Stimulated activated CD4-positive, alpha-beta T cell treated with anti-CD3 and anti-CD28 coated beads, TNF-alpha, amount 100 ng/mL, for 48 hours (primary cell): ENCODE measurements around the gene GPC6.

Source experiments
- DNase-seq, 3 donors: peaks; one replicate each; pipeline ENCODE4 v3.0.0-alpha.2; 2020; ENCODE audit warnings: low read depth in 3 of 3

GPC6 gene

DNA sequence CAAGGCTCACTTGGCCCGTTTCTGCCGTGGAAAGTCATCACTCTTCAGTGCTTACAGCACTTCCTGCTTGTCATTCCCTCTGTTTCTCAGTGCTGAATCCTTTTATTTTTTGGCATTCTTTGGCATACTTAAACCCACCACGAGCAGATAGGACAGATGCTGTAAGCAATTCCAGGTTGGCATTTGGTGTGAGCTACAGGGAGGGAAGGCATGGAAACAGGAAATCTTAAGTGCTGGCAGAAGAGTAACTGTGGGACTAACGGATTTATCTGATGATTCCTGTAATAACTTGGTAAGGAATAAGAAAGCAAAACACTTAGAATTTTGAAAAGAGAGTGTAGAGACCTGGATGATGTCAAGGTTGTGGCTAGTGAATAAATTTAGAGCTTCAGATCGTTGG, 273.4 kb downstream of the GPC6 start:
- no peak for DNase-seq

DNA sequence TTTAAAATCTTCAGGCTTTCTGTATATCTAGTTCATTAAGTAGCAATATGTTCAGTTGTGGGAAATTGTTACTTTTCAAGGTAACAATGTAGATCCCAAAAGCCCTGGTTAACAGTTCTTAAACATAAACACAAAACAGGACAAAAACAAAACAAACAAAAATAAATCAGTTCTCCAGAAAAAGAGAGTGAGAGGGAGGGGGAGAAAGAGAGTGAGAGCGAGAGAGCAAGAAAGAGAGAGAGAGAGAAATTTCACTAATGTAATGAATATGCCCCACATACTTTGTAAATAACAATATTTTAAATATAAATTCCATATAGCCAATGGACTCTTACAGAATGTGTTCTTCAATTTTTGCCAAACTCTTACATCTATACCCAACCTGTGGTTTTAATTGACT, 275.5 kb downstream of the GPC6 start:
- no peak for DNase-seq

DNA sequence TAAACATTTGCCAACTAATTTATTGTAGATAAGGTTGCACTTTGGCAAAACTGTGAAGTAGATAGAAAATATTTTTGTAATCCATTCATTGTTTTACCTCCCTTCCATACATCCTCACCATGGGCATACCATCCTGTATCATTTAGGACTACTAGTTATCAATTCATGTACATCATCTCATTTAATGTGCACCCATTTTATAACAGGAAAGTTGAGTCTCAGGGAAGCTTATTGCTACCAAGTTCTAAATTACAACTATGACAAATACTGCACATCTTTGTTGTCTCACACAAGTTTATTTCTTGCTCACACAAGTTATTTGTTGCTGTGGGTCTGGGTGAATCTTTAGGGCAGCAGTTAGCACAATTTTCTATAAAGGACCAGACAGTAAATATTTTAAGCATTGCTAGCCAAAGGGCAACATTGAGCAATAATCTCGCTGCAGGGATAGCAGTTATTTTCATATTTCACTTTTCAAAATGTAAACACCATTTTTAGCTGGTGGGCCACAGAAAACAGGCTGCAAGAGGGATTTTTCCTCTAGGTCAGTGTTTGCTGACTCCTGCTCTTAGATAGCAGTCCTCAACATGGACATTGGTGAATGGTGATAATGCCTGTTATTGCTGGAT, 276.5 kb downstream of the GPC6 start:
- DNase-seq: no peak

DNA sequence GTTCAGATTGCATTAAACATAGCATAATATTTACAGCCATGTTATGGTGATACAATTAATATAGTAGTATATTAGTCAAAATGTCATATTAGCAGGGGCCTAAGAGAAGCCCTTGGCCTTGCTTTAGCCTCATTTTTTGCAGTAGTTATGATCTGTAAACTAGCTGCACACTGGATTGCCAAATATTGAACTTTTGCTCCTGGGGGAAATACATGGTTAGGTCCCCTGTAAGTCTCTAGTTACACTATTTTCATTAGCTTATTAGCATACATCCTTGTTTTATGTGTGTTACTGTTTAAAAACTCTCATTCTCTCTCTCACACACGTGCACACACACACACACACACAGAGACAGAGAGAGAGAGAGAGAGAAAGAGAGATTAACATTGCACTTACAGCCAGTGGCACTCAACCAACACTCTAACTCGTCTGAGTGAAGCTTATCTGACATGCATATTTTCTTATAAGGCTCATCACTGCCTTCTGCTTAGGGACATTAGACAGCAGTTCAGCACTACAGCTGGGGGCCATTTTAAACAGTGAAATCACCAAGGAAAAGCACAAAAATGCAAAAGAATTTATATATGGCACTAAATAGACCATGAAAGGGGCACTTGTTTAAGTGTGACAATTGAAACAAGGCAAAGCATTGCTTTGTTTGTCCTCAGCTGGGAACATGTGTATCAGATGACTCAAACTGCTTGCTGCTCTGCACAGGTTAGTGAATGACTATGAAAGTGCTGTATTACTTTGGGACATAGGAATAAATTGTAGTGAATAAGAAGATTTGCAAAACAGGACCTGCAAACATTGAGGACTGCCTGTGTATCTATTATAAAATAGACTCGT, 278.7 kb downstream of the GPC6 start:
- no peak for DNase-seq

DNA sequence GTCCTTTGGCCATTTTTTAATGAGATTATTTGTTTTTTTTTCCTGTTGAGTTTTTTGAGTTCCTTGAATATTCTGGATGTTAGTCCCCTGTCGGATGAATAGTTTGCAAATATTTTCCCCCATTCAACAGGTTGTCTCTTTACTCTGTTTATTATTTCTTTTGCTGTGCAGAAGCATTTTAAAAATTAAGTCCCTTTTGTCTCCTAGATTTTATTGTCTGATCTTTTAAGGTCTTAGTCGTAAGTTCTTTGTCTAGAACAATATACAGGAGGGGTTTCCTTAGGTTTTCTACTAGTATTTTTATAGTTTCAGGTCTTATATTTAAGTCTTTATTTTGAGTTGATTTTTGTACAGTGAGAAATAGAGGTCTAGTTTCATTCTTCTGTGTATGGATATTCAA, 284.4 kb downstream of the GPC6 start:
- no peak for DNase-seq

DNA sequence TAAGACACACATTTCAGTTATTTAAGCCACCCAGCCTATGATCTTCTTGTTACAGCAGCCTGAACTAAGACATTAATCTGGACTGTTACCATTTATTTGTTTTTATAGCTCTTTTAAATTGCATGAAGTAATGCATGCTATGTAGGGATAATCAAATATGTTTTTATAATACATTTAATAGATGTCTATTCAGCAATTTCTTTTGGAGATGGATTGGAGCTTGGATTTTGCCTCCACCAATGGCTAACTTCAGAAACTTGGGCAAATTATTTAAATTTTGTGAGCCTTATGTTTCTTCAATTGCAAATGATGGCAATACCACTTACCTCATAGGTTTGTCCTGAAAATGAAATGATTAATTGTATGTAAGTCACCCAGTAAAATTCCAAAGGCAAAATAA, 288.7 kb downstream of the GPC6 start:
- DNase-seq: no peak

DNA sequence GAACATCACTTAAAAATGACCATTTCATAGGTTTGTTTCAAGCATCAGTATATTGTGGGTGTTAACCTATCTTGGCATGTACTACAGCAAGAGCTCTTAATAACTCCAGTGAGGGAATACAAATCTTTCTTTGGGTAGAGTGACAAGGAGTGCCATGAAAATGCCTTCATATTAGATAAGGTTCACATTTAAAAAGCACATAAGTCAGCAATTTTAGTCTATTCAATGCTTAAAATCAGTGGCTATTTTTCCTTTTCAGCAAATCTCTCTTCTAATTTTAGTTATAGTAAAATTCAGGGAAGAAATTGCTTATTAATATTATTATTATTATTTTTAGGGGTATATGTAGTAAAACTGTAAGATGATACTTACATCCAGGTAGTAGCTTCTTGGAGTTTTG, 291.1 kb downstream of the GPC6 start:
- DNase-seq: no peak

DNA sequence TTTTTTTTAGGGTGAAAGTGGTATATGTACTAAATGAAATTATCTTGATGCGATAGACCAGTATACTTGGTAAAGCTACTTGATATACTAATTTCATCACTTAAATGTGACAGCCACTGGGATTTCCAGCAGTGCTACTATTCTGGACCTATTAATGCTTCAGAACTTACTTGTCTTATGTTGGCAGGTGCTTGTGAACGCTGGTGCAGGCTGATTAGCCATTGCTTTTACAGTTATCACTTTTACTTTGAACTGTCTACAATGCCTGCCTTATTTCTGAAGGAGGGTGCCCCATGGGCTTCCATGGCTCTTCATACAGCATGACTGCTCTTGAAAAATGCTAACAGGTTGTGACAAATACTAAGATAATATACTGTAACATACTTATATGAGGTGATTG, 294.7 kb downstream of the GPC6 start:
- DNase-seq: no peak

DNA sequence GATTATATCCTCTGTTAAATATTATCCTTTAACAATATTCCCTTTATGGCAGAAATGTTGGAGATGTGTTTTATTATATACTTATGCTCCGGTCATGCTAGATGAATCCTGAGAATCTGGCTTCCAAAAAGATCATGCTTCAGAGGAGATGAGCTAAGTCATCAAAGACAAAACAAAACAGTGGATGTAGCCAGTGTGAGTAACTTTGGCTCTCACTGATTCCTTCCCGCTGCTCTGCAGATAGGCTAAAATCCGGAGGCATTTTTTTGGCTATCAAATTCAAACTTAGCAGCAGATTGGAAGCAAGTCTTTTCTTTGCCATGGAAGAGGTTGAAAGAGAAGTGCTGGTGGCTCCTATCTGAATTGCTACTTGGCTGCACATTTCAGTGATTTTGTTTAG, 295.9 kb downstream of the GPC6 start:
- DNase-seq: no peak

DNA sequence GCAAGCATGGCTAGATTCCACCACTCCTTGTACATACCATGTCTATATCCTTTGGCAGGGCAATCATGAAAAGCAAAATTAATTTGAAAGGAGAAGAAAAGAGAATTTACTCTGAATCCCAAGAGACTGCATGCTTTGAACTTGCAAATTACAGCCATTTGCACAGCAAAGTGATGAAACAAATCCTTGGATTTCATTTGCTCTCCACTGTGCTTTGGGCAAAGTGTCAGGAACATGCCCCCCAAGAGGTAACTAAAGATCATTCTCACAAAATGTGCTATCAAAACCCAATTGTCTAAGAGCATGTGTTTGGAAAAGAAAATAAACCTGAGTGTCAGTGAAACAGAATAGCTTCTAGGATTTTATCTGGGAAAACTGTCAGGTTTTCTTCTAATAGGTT, 298.5 kb downstream of the GPC6 start:
- DNase-seq: no peak

DNA sequence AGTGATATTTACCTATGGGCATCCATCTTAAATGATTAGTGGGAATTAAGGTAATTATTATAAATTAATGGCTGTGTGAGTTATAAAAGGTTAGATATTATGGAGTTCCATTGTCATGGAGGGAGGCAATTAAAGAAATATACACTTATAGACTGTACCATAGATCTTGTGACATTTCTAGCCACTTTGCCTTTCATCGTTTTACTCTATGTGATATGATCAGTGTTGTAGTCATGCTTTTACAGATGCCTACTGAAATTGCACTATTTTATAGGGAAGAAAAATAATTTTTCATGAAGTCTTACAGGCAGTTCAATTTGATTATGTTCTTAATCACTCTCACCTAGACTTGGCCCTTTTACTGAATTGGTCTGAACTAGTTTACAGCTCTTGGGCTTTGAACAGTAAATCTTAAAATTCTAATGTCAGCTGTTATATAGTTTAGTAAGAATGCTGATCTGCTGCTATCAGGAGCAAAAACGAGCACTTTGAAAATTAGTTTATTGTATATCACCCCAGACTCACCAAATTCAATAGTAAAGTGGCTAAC, 301.2 kb downstream of the GPC6 start:
- DNase-seq: no peak

DNA sequence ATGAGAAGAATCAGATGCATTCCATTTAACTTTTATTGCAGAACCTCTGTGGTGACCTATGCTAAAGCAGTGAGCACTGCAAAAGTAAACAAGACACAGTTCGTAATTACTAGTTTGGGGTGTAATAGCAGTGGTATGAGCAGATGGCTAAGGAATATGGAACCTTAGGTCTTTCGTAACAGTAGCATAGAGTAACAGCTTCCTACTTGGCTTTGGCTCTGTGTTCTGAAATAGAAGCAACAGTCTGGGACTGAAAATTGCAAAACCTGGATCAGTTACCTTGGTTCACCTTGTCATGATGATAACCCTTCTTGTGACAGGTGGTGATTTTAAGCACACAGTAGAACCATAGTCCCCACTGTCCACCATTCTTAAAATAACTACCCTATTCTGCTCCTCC, 303.4 kb downstream of the GPC6 start:
- DNase-seq: no peak

DNA sequence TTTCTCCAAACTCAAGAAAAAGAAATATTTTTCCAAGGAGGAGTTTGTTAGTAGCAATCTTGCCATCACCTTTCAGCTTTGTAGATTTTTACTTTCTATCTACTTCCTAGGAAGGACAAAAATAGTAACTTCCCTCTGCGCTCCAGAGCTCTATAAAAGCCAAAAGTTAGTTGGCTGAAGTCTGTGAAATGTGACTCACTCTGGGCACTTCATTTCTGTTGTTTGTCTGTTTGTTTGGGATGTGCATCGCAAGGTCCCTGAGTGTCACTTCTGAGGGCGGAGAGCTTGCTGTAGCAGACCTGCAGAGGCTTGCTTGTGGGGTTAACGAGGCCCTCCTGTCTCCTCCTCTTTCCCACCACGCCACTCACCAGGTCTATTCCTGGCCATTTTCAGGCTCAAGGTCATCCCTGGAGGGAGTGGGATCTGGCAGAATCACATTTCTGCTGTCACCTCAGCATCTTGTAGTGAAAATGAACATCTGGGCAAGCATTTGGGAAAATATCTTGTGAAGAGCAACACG, 307.6 kb downstream of the GPC6 start:
- DNase-seq: no peak

DNA sequence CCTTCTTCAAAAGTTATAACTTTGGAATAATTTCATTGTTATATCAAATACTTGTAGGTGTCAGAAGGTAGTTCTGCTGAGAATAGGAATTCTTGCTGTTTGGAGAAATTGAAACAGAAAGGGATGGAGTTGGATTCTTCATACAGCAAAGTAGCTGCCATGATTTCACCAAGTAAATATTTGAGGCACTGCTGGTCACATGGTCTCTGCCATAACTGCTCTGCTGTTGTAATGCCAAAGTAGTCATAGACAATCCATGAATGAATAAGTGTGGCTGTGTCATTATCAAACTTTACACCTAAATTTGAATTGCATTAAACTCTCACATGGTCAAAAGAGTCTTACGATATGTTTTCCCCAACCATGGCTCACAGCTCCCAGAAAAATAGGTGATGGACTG, 308.6 kb downstream of the GPC6 start:
- no peak for DNase-seq

DNA sequence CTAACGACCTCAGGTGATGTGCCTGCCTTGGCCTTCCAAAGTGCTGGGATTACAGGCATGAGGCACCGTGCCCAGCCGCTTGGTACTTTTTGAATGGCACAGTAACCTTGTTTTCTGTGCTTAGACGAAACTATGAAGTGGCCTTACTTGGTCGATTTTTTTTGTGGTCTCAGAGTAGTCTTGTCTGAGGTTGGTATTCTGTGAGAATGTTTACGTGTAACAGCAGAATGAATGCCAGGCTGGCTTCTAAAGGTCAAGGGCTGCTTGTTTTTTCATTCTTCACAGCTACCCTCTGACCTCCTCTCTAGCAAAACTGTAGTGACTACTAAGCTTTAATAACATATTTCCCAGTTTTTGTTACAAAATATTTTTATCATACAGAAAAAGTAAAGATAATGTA, 313.3 kb downstream of the GPC6 start:
- no peak for DNase-seq

DNA sequence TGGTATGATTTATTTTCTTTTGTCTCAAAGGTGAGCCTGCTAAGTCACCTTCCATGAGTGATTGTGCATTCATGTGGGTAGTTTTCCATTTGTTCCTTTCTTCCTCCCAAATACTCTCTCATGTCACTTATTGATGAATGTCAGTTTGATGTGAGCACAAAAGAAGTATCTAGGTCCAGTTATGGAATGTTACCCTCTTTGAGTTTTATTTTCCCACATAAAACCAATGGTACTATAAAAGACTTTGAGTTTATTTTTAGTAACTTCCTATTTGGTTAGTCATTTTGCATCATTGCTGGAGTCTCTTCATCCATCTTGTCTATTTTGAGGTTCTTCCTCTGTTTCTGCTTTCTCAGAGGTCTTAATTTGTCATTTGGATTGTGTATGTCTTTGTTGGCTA, 321.3 kb downstream of the GPC6 start:
- DNase-seq: no peak

DNA sequence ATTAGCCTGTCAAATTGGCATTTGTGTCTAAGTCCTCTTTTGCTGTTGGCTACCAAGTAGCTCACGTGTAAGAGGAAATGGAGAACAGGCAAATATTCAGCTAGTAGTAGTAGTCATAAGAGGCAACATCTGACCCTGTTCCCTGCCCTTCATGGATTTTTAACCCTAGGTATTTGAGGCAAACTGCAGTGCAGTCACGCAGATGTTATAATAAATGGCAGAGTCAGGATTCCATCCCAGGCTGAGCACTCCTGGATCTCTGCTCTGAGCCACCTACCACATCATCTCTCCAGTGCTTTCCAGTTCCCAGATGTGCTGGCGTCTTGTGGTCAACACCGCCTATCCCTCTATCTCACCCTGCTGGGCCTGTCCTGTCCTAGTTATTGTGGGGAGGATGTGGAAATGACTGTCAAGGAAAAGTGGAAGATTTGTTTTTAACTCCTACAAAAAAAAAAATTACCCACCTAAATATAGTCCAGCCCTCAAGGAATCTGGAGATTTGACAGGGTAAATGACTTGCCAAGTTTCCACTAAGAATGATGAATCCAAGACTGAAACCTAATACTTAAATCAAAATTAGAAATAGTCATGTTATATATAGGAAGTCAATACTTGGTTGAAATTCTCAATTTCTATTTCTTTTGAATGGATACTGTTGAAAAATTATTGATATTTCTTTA, 322.9 kb downstream of the GPC6 start:
- DNase-seq: no peak

DNA sequence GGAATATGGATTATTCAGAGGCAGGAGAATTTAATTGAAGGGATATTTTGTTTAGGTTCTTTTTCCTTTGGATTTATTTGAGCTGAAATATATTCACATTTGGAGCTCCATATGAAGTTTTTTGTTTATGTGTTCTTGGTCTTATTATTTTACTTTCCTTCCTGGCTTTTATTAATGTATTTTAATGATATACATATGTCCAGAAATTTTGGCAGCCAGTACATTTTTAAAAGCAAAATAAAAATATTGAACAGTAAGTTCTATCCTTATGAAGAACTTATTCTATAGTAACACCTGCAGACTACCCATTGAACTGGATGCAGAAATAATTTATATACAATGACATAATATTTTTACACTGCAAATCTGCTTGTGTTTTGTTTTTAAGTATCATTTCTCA, 323.6 kb downstream of the GPC6 start:
- DNase-seq: no peak

DNA sequence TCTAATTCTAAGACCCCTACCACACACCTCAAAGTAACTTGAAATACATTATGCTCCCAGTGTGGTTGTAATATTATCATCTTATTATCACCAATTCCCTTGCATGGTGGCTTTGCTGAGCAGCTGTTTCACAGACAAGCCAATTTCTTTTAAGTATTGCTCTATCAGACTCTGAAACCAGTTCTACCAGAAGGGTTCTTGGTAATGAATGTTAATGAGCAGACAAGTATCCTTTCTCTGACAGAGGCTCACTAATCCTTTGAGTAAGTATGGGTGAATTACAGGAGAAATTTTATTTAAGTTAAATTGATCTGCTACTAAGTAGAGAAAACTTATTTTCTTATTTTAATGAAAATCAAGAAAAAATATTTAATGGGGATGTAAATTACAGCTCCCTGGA, 326.0 kb downstream of the GPC6 start:
- DNase-seq: no peak

DNA sequence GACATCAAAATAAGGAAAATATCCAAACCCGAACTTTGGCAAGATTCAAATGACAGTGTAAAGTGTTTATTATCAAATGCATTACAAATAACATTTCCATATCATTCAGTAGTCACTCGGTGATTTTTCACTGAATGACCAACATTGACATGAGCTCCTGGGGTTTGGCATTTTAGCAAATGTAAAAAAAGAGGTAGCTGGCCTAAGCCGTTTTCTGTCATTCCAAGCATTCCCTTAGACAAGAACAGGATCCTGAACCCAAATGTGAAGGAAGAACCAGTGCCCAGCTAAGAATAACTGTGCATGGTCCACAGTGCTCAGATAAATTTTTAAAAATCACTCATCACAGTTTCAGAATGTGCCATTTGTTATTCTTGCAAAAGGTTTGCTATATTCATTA, 327.9 kb downstream of the GPC6 start:
- no peak for DNase-seq

DNA sequence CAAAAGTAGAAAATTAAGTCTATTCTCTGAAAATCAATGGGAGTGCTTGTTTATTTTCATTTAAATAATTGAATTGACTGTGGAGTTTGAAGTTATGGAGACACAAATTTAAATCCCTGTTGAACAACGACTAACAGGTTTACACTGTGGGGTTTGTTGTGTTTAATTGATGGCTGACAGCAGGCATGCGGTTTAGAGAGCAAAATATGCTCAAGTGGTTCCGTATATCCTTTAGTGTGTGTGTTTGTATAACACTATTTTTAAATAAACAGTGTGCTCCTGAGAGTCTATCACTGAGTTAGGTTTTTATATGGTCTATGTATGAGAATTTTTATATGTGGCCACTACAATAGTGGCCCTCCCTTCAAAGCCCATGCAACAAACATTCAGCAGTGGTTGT, 332.0 kb downstream of the GPC6 start:
- no peak for DNase-seq

DNA sequence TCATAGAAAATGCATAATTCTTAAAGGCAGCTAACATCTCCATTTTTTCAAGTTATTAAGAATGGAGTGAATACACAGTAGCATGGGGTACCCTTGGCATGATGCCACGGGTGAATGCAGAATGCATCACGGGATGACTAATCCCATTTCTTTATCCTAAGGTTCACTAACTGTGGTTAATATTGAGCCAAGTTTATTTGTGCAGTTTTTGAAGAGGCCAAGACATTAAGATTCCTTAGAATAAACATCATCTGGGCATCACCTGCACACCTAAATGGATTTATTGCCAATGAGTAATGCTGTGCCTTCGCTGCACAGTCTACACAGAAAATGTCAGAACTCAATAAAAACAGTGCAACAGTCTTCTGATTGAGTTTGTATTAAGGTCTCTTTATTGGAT, 333.1 kb downstream of the GPC6 start:
- DNase-seq: no peak
